Right cardiac atrium (tissue), 5 donors: ENCODE results near the gene TNMD. TPM values are rescaled to one million over a fixed set of nuclear protein-coding genes. Genes with fewer than 3 reads are reported as not detected.

Experiments used
- ATAC-seq, 2 donors: fragments of 200-7000 bp; cut with Tn5 transposase; one replicate each; pipeline versions ENCODE4 v1.8.0 to v1.9.1; 2020; ENCODE audit warnings: moderate library complexity in 2 of 2, mild to moderate bottlenecking in 1 of 2
- DNase-seq, 3 donors: peaks; one replicate each; pipeline ENCODE4 v3.0.0-alpha.2; 2020
- H3K27ac ChIP-seq: one replicate; pipeline ENCODE4 v1.5.1; 2013; ENCODE audit warnings: mild to moderate bottlenecking, low read length, control low read depth, moderate library complexity
- H3K27me3 ChIP-seq: one replicate; pipeline ENCODE4 v1.6.1; 2013; ENCODE audit not compliant: control insufficient read depth, insufficient read depth
- H3K4me1 ChIP-seq: one replicate; pipeline ENCODE4 v1.6.1; 2013; ENCODE audit warnings: low read length; ENCODE audit not compliant: control insufficient read depth, insufficient read depth
- H3K4me3 ChIP-seq: one replicate; pipeline ENCODE4 v1.5.1; 2013; ENCODE audit warnings: low read length, control low read depth
- H3K9me3 ChIP-seq: one replicate; pipeline ENCODE4 v1.6.1; 2013; ENCODE audit warnings: low read length; ENCODE audit not compliant: control insufficient read depth
- WGBS: extraction: QIAGEN DNeasy Blood & Tissue Kit; methylation state at CpG from one replicate; pipeline ENCODE4 v1.1.7; 2013; 5-methylcytosine and 5-hydroxymethylcytosine counted together
- intact Hi-C, 4 donors: fragments of 100-400 bp; cut with DNase I; formaldehyde crosslinking; loops; one replicate each; pipeline versions ENCODE4 v1.11.0 to v1.14.0; 2022 to 2023
- polyA plus RNA-seq: library from polyadenylated mRNA; stranded (reverse); fragments of 200-250 nt; gene quantifications from one replicate; pipeline ENCODE4 v1.2.3, GENCODE V29; 2013
- total RNA-seq, 4 donors: library from RNA; stranded (reverse); fragmentation: NEBNext Ultra II Directional; extraction: Animal tissue kit (Norgen Biotek cat#: 25700); gene quantifications; one replicate each; pipeline ENCODE4 v1.2.1, GENCODE V29; 2021
- donor health status: healthy with polysubstance abuse.
- donor health status: DM: no; HTN: yes; CAD: no.
- donor health status: DM: no; HTN: no; CAD: no.
- donor health status: DM: no; HTN: yes; CAD: no; lungs with severe emphysema.
- donor health status: DM: yes; HTN: yes; CAD: no.

The TNMD gene
- total and polyA plus RNA-seq, 5 donors = 0.61 TPM; not detected in 4

GRCh38 chrX:100643956-100644860 is 59.5 kb downstream of the TNMD start, which contains the start of gene SRPX2:
SRPX2 (plus strand) TSS chrX:100644199; CDS start chrX:100646323, 2,124 bp downstream.
- Histone ChIP-seq H3K4me1 (peaks cover 1% of the 10 kb centered on the region), H3K27ac (peak within 1 kb of the TSS; percentile 58), H3K27me3 (no peaks in the 10 kb centered on the region), H3K4me3 (peak within 1 kb of the TSS; percentile 41), H3K9me3 (no peaks in the 10 kb centered on the region)
- intact Hi-C loops = no loop called here
- peak; percentile 94 to 96 for ATAC-seq
- DNase-seq = peak; percentile 53 to 68 (median 56)
- WGBS = 43% methylated on average over 11 of the region's 11 CpGs

- peak overlapping the region; percentile 41 for H3K4me3 ChIP-seq
- 61% methylated on average over 4 of the region's 4 CpGs for WGBS
Measured at GRCh38 chrX:100645106-100645505, 60.4 kb downstream of the TNMD start.

GRCh38 chrX:100647095-100647494 is 62.4 kb downstream of the TNMD start:
- no peak for ATAC-seq
- H3K4me3 ChIP-seq = no peak overlapping the region
- no peaks in the 10 kb centered on the region for H3K27me3 ChIP-seq
- H3K4me1 ChIP-seq = peaks cover 5% of the 10 kb centered on the region
- peak overlapping the region; percentile 45 for H3K27ac ChIP-seq
- WGBS = 8% methylated on average over 1 of the region's 1 CpG
- no peaks in the 10 kb centered on the region for H3K9me3 ChIP-seq
- DNase-seq = peak in 1 of 3 donors; percentile 49
- intact Hi-C loops = no loop called here

More at GRCh38 chrX:100645106-100645505, 60.4 kb downstream of the TNMD start:
- peaks cover 1% of the 10 kb centered on the region for H3K4me1 ChIP-seq
- H3K27me3 ChIP-seq = no peaks in the 10 kb centered on the region
- no peak overlapping the region for H3K27ac ChIP-seq
- H3K9me3 ChIP-seq = no peaks in the 10 kb centered on the region
- no peak for DNase-seq
- intact Hi-C loops = no loop called here
- no peak for ATAC-seq

GRCh38 chrX:100647739-100648138 is 63.0 kb downstream of the TNMD start:
- Histone ChIP-seq H3K27me3 (no peaks in the 10 kb centered on the region), H3K4me1 (peaks cover 5% of the 10 kb centered on the region), H3K4me3 (no peak overlapping the region), H3K27ac (peak overlapping the region; percentile 23), H3K9me3 (no peaks in the 10 kb centered on the region)
- intact Hi-C loops = no loop called here
- DNase-seq (no peak), ATAC-seq (no peak)
- 95% methylated on average over 2 of the region's 2 CpGs for WGBS

- intact Hi-C loops = no loop called here
- 62% methylated on average over 8 of the region's 8 CpGs for whole genome bisulfite sequencing
- no peak for DNase-seq
Measured at GRCh38 chrX:100648458-100649417, 64.0 kb downstream of the TNMD start.

More at GRCh38 chrX:100648458-100649417, 64.0 kb downstream of the TNMD start:
- H3K9me3 ChIP-seq = no peaks in the 10 kb centered on the region
- ATAC-seq = peak in 1 of 2 donors; percentile 28
- H3K4me1 ChIP-seq = peaks cover 5% of the 10 kb centered on the region
- H3K4me3 ChIP-seq = no peak overlapping the region
- H3K27me3 ChIP-seq = no peaks in the 10 kb centered on the region
- H3K27ac ChIP-seq = peak overlapping the region; percentile 78

Other genes starting within 250 kb of the TNMD start
- gene PCDH19, start 174.7 kb upstream of the TNMD start, total RNA-seq = under 1 TPM; 0.26 to 0.40 (median 0.34) TPM
- gene PCDH19, start 174.7 kb upstream of the TNMD start, polyA plus RNA-seq = 0.25 TPM
- 10 to 100 TPM in 1 of 4 donors, 1 to 10 TPM in 3; 6.2 to 10.2 (median 8.8) TPM for gene TSPAN6, start 51.9 kb downstream of the TNMD start, total RNA-seq
- 11.9 TPM for gene TSPAN6, start 51.9 kb downstream of the TNMD start, polyA plus RNA-seq
- 10 to 100 TPM in 1 of 4 donors, 1 to 10 TPM in 3; 2.5 to 27.6 (median 4.8) TPM for gene SRPX2, start 59.3 kb downstream of the TNMD start, total RNA-seq
- gene SRPX2, start 59.3 kb downstream of the TNMD start, polyA plus RNA-seq = 4.1 TPM
- 1 to 10 TPM; 3.2 to 6.7 (median 4.9) TPM for gene SYTL4, start 147.2 kb downstream of the TNMD start, total RNA-seq
- gene SYTL4, start 147.2 kb downstream of the TNMD start, polyA plus RNA-seq = 3.4 TPM
- 10 to 100 TPM in 1 of 4 donors, 1 to 10 TPM in 3; 5.8 to 10.9 (median 8.0) TPM for gene CSTF2, start 235.5 kb downstream of the TNMD start, total RNA-seq
- 4.1 TPM for gene CSTF2, start 235.5 kb downstream of the TNMD start, polyA plus RNA-seq